Glutamatergic neuron (in vitro differentiated cells): ENCODE results near the gene ZNF398. TPM values are rescaled to one million over a fixed set of nuclear protein-coding genes. Genes with fewer than 3 reads are reported as not detected.

ENCODE experiments used
- DNase-seq: peaks from one replicate; pipeline ENCODE4 v3.0.0; 2022
- H3K27ac Mint-ChIP-seq: one replicate; pipeline ENCODE4 v1.8.0; 2020; ENCODE audit warnings: mild to moderate bottlenecking, mixed read lengths, inconsistent platforms; ENCODE audit not compliant: unreplicated experiment
- H3K27me3 Mint-ChIP-seq: one replicate; pipeline ENCODE4 v1.8.0; 2020; ENCODE audit warnings: mild to moderate bottlenecking, moderate library complexity, mixed read lengths, inconsistent platforms; ENCODE audit not compliant: unreplicated experiment
- H3K36me3 Mint-ChIP-seq: one replicate; pipeline ENCODE4 v1.8.0; 2020; ENCODE audit warnings: mild to moderate bottlenecking, mixed read lengths, inconsistent platforms; ENCODE audit not compliant: unreplicated experiment
- H3K4me1 Mint-ChIP-seq: one replicate; pipeline ENCODE4 v1.8.0; 2020; ENCODE audit warnings: mild to moderate bottlenecking, low read depth, mixed read lengths, inconsistent platforms; ENCODE audit not compliant: unreplicated experiment
- H3K4me3 Mint-ChIP-seq: one replicate; pipeline ENCODE4 v1.8.0; 2020; ENCODE audit warnings: mild to moderate bottlenecking, mixed read lengths, inconsistent platforms; ENCODE audit not compliant: unreplicated experiment
- H3K9me3 Mint-ChIP-seq: one replicate; pipeline ENCODE4 v1.8.0; 2020; ENCODE audit warnings: mild to moderate bottlenecking, moderate library complexity, mixed read lengths, inconsistent platforms; ENCODE audit not compliant: unreplicated experiment
- CTCF ChIP-seq: fragments of 200-600 bp; sonication (generic); IDR thresholded peaks from one replicate; pipeline ENCODE4 v1.5.0; 2021; ENCODE audit not compliant: partially characterized antibody, unreplicated experiment
- total RNA-seq: library from RNA; stranded (reverse); fragmentation: NEBNext Ultra II Directional; extraction: Animal tissue kit (Norgen Biotek cat#: 25700); gene quantifications from one replicate; pipeline ENCODE4 v1.2.1, GENCODE V29; 2021; ENCODE audit not compliant: unreplicated experiment

Gene ZNF398
- total RNA-seq, 1 donor from 2014 or later, result 13.9 TPM

- Mint-ChIP-seq H3K36me3 (peaks cover 19% of the 10 kb centered on the region), H3K27ac (no peak overlapping the region), H3K4me1 (peaks cover 11% of the 10 kb centered on the region), H3K27me3 (peaks cover 10% of the 10 kb centered on the region), H3K4me3 (peak overlapping the region; percentile 94), H3K9me3 (peaks cover 8% of the 10 kb centered on the region)
- no peak for DNase-seq
- TF ChIP-seq CTCF, result no peak
These were observed 49.5 kb downstream of the ZNF398 start for GRCh38 chr7:149196705-149197171.

DNA sequence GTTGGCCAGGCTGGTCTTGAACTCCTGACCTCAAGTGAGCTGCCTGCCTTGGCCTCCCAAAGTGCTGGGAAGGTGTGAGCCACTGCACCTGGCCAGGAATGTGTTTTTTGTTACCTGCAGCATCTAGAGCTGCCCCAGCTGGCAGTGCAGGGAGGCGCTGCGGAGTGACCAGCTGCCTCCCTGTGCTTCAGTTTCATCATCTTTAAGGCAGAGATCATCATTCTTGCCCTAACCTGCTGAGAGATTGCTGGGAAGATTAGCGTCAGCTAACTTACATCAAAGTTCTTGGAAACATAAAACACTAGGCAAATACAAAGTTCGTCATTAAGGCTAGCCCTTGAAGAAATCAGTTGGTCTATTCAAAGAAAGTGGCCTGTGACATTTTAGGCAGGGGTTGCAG is 50.4 kb downstream of the ZNF398 start:
- Mint-ChIP-seq H3K36me3 (peaks cover 21% of the 10 kb centered on the region), H3K27me3 (peaks cover 11% of the 10 kb centered on the region), H3K4me1 (peaks cover 11% of the 10 kb centered on the region), H3K4me3 (peak overlapping the region; percentile 5), H3K9me3 (peaks cover 8% of the 10 kb centered on the region), H3K27ac (no peak overlapping the region)
- DNase-seq, result no peak
- no peak for TF ChIP-seq CTCF

GRCh38 chr7:149198161-149198816 is 51.0 kb downstream of the ZNF398 start:
- peaks cover 8% of the 10 kb centered on the region for H3K9me3 Mint-ChIP-seq
- H3K27ac Mint-ChIP-seq, result no peak overlapping the region
- H3K36me3 Mint-ChIP-seq, result peaks cover 21% of the 10 kb centered on the region
- peaks cover 12% of the 10 kb centered on the region for H3K27me3 Mint-ChIP-seq
- DNase-seq, result no peak
- peaks cover 11% of the 10 kb centered on the region for H3K4me1 Mint-ChIP-seq
- TF ChIP-seq CTCF, result no peak
- no peak overlapping the region for H3K4me3 Mint-ChIP-seq

DNA sequence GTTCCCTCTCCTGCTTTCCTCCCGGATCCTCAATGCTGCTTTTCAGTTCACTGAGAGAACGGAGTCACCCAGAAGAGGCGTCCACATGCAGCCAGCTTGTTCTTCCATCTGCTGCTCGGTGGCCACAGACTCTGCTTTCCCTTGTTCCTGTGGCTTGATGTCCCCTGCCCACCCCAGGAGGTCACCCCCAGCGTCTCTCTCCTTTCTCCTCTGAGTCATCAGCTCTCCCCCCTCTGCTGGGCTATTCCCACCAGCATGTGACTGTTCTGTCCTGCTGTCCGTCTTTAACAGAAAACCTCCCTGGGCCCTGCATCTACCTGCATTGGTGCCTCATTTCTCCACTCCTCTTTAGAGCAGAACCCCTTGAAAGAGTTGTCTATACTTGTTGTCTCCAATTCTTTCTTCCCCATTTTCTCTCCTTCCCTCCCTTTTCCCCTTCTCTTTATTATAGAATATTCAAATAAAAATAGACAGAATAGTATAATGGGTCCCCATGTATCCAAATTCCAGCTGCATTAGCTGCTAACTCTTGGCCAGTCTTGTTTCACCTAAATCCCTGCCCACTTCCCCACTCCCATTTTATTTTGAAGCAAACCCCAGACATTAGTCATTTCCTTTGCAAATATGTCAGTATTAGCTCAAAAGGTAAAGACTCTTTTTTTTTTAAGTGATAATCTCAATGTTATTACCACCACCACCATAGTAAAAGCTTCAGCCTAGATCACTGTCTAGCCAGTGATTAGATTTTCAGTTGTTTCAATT is 52.2 kb downstream of the ZNF398 start:
- peaks cover 12% of the 10 kb centered on the region for H3K27me3 Mint-ChIP-seq
- no peak for TF ChIP-seq CTCF
- peaks cover 13% of the 10 kb centered on the region for H3K4me1 Mint-ChIP-seq
- H3K27ac Mint-ChIP-seq, result no peak overlapping the region
- peaks cover 28% of the 10 kb centered on the region for H3K36me3 Mint-ChIP-seq
- no peak for DNase-seq
- no peak overlapping the region for H3K4me3 Mint-ChIP-seq
- H3K9me3 Mint-ChIP-seq, result peaks cover 8% of the 10 kb centered on the region

GRCh38 chr7:149202831-149203231 is 55.6 kb downstream of the ZNF398 start:
- Mint-ChIP-seq H3K4me3 (no peak overlapping the region), H3K4me1 (peaks cover 8% of the 10 kb centered on the region), H3K27me3 (peaks cover 6% of the 10 kb centered on the region), H3K36me3 (peaks cover 33% of the 10 kb centered on the region), H3K27ac (no peak overlapping the region), H3K9me3 (peaks cover 5% of the 10 kb centered on the region)
- no peak for TF ChIP-seq CTCF
- DNase-seq, result no peak
